GM19452 (cell line): Measurements from ENCODE around the gene NXN.
"Not testable (repeated sequence)": the region's sequence is repeated elsewhere in the genome, so short reads cannot be mapped to it uniquely, and the experiment has no call there.

Source experiments
- ATAC-seq: cut with Tn5 transposase; IDR thresholded peaks from one replicate; pipeline ENCODE4 v1.9.1; 2021; ENCODE audit not compliant: unreplicated experiment

The NXN gene

GRCh38 chr17:923633-924032, 55.9 kb downstream of the NXN start:
- ATAC-seq, result no peak

GRCh38 chr17:921161-921560, 58.4 kb downstream of the NXN start:
- ATAC-seq, result no peak

GRCh38 chr17:920190-920589, 59.4 kb downstream of the NXN start:
- ATAC-seq, result no peak

GRCh38 chr17:917941-918740, 61.4 kb downstream of the NXN start:
- no peak for ATAC-seq

- ATAC-seq, result no peak
Observed at GRCh38 chr17:917391-917811, 62.2 kb downstream of the NXN start.

GRCh38 chr17:916315-916714, 63.3 kb downstream of the NXN start:
- no peak for ATAC-seq

- ATAC-seq, result no peak
Observed at GRCh38 chr17:915538-916201, 63.9 kb downstream of the NXN start.

GRCh38 chr17:914561-914960, 65.0 kb downstream of the NXN start:
- no peak for ATAC-seq

GRCh38 chr17:913207-913606, 66.4 kb downstream of the NXN start:
- ATAC-seq, result no peak

- ATAC-seq, result no peak
Observed at GRCh38 chr17:909642-910323, 69.8 kb downstream of the NXN start.

- ATAC-seq, result no peak
Observed at GRCh38 chr17:907725-908124, 71.9 kb downstream of the NXN start.

- not testable (repeated sequence) for ATAC-seq
Observed at GRCh38 chr17:905708-906107, 73.9 kb downstream of the NXN start.

GRCh38 chr17:903691-904481, 75.7 kb downstream of the NXN start:
- ATAC-seq, result no peak

- ATAC-seq, result no peak
Observed at GRCh38 chr17:902463-902862, 77.1 kb downstream of the NXN start.

- no peak for ATAC-seq
Observed at GRCh38 chr17:901964-902363, 77.6 kb downstream of the NXN start.

- ATAC-seq, result no peak
Observed at GRCh38 chr17:901191-901950, 78.2 kb downstream of the NXN start.

GRCh38 chr17:900336-900934, 79.1 kb downstream of the NXN start:
- no peak for ATAC-seq

GRCh38 chr17:897970-898619, 81.5 kb downstream of the NXN start:
- ATAC-seq, result no peak

- ATAC-seq, result no peak
Observed at GRCh38 chr17:896953-897661, 82.5 kb downstream of the NXN start.
